8988T (cell line): Measurements from ENCODE around the gene SERPINA1.
"Not testable (repeated sequence)": the region's sequence is repeated elsewhere in the genome, so short reads cannot be mapped to it uniquely, and the experiment has no call there.

Source experiments
- DNase-seq: peaks from one replicate; pipeline ENCODE4 v3.0.0; 2011

The SERPINA1 gene

GRCh38 chr14:94382716-94383596, 5.4 kb downstream of the SERPINA1 start:
- no peak for DNase-seq

GRCh38 chr14:94382099-94382715, 6.2 kb downstream of the SERPINA1 start:
- DNase-seq, result no peak

- no peak for DNase-seq
Measured at GRCh38 chr14:94381149-94382030, 7.0 kb downstream of the SERPINA1 start.

GRCh38 chr14:94380225-94381148, 7.9 kb downstream of the SERPINA1 start:
- DNase-seq, result no peak

GRCh38 chr14:94379291-94380224, 8.8 kb downstream of the SERPINA1 start:
- no peak for DNase-seq

GRCh38 chr14:94378527-94379290, 9.7 kb downstream of the SERPINA1 start:
- no peak for DNase-seq

- DNase-seq, result no peak
Measured at GRCh38 chr14:94377866-94378470, 10.4 kb downstream of the SERPINA1 start.

- DNase-seq, result no peak
Measured at GRCh38 chr14:94376976-94377865, 11.2 kb downstream of the SERPINA1 start.

- DNase-seq, result no peak
Measured at GRCh38 chr14:94376108-94376975, 12.1 kb downstream of the SERPINA1 start.

- no peak for DNase-seq
Measured at GRCh38 chr14:94375552-94376107, 12.8 kb downstream of the SERPINA1 start.

GRCh38 chr14:94374749-94375260, 13.6 kb downstream of the SERPINA1 start:
- no peak for DNase-seq

GRCh38 chr14:94374116-94374515, 14.3 kb downstream of the SERPINA1 start:
- DNase-seq, result no peak

- peak; percentile 83 for DNase-seq
Measured at GRCh38 chr14:94373708-94374107, 14.7 kb downstream of the SERPINA1 start.

GRCh38 chr14:94372021-94372605, 16.3 kb downstream of the SERPINA1 start:
- DNase-seq, result no peak

- no peak for DNase-seq
Measured at GRCh38 chr14:94370524-94370910, 17.9 kb downstream of the SERPINA1 start.

- DNase-seq, result not testable (repeated sequence)
Measured at GRCh38 chr14:94369766-94370523, 18.5 kb downstream of the SERPINA1 start.
